OCI-LY3 (cell line): ENCODE data around the gene EVA1B.

Experiments used
- H2AFZ ChIP-seq: fragments of 200-600, 300-600 bp; shearing (Covaris generic); 2 replicates; pipeline ENCODE4 v1.6.0; 2014; ENCODE audit warnings: antibody characterized with exemption, low read depth, low read length
- H3K27ac ChIP-seq: fragments of 200-600, 300-600 bp; sonication (generic); 2 replicates; pipeline ENCODE4 v1.5.1; 2014; ENCODE audit warnings: mild to moderate bottlenecking, low read length, moderate library complexity, mixed read lengths
- H3K27me3 ChIP-seq: fragments of 200-600, 300-600 bp; sonication (generic); 2 replicates; pipeline ENCODE4 v1.6.1; 2014; ENCODE audit warnings: low read depth, low read length, mixed read lengths
- H3K36me3 ChIP-seq: fragments of 200-600, 300-600 bp; sonication (generic); replicated peaks from 2 replicates; pipeline ENCODE3; 2014; ENCODE audit warnings: low read depth, low read length, mixed read lengths
- H3K4me1 ChIP-seq: fragments of 300-600, 200-600 bp; sonication (generic); 2 replicates; pipeline ENCODE4 v1.6.1; 2014; ENCODE audit warnings: low read length, mixed read lengths
- H3K4me2 ChIP-seq: fragments of 200-600, 300-600 bp; sonication (generic); 2 replicates; pipeline ENCODE4 v1.6.1; 2014; ENCODE audit warnings: low read length, mixed read lengths
- H3K4me3 ChIP-seq: fragments of 300-600, 200-600 bp; sonication (generic); 2 replicates; pipeline ENCODE4 v1.5.1; 2014; ENCODE audit warnings: antibody characterized with exemption, mild to moderate bottlenecking, low read length, moderate library complexity
- H3K79me2 ChIP-seq: fragments of 300-600, 200-600 bp; shearing (Covaris generic); 2 replicates; pipeline ENCODE4 v1.6.1; 2014; ENCODE audit warnings: mild to moderate bottlenecking, low read length, mixed read lengths
- H3K9ac ChIP-seq: fragments of 300-600, 200-600 bp; shearing (Covaris generic); 2 replicates; pipeline ENCODE4 v1.6.0; 2014; ENCODE audit warnings: mild to moderate bottlenecking, low read length, moderate library complexity
- H3K9me3 ChIP-seq: fragments of 200-600, 300-600 bp; shearing (Covaris generic); 2 replicates; pipeline ENCODE4 v1.6.1; 2014; ENCODE audit warnings: low read length, mixed read lengths; ENCODE audit not compliant: insufficient read depth
- H4K20me1 ChIP-seq: fragments of 200-600, 300-600 bp; sonication (generic); 2 replicates; pipeline ENCODE4 v1.6.1; 2016; ENCODE audit warnings: low read length, mixed read lengths; ENCODE audit not compliant: insufficient read depth
- CTCF ChIP-seq: fragments of 200-600, 300-600 bp; sonication (generic); IDR thresholded peaks from 2 replicates; pipeline ENCODE4 v1.5.1; 2014; ENCODE audit warnings: antibody characterized with exemption, low read length, low read depth
- EZH2phosphoT487 ChIP-seq: fragments of 200-600 bp; shearing (Covaris generic); IDR thresholded peaks from 2 replicates; pipeline ENCODE4 v1.6.1; 2018; ENCODE audit warnings: antibody characterized with exemption, mixed run types, low read depth

Gene EVA1B

GRCh38 chr1:36279110-36279788 lies 44.2 kb downstream of the EVA1B start:
- Histone ChIP-seq H2AFZ (no peak overlapping the region), H3K36me3 (peaks cover 3% of the 10 kb centered on the region), H3K4me3 (no peak overlapping the region), H3K4me1 (no peaks in the 10 kb centered on the region), H3K27me3 (no peaks in the 10 kb centered on the region), H3K9me3 (no peaks in the 10 kb centered on the region), H3K27ac (no peak overlapping the region), H3K9ac (no peak overlapping the region), H3K4me2 (no peak overlapping the region), H4K20me1 (no peaks in the 10 kb centered on the region), H3K79me2 (peaks cover 26% of the 10 kb centered on the region)
- TF ChIP-seq EZH2phosphoT487, result no peak
- TF ChIP-seq CTCF, result no peak

GRCh38 chr1:36276688-36277087 lies 46.8 kb downstream of the EVA1B start:
- no peak for TF ChIP-seq EZH2phosphoT487
- TF ChIP-seq CTCF, result no peak
- Histone ChIP-seq H3K4me1 (no peaks in the 10 kb centered on the region), H4K20me1 (no peaks in the 10 kb centered on the region), H3K4me2 (no peak overlapping the region), H3K27ac (no peak overlapping the region), H3K9ac (no peak overlapping the region), H3K9me3 (no peaks in the 10 kb centered on the region), H3K27me3 (no peaks in the 10 kb centered on the region), H2AFZ (no peak overlapping the region), H3K79me2 (peaks cover 37% of the 10 kb centered on the region), H3K36me3 (peaks cover 11% of the 10 kb centered on the region), H3K4me3 (no peak overlapping the region)

GRCh38 chr1:36274201-36274600 lies 49.2 kb downstream of the EVA1B start:
- no peak overlapping the region for H3K27ac ChIP-seq
- H3K4me1 ChIP-seq, result no peaks in the 10 kb centered on the region
- no peak for TF ChIP-seq EZH2phosphoT487
- no peak for TF ChIP-seq CTCF
- H2AFZ ChIP-seq, result no peak overlapping the region
- H3K9ac ChIP-seq, result no peak overlapping the region
- no peaks in the 10 kb centered on the region for H4K20me1 ChIP-seq
- H3K36me3 ChIP-seq, result peaks cover 11% of the 10 kb centered on the region
- peaks cover 27% of the 10 kb centered on the region for H3K79me2 ChIP-seq
- H3K27me3 ChIP-seq, result no peaks in the 10 kb centered on the region
- no peaks in the 10 kb centered on the region for H3K9me3 ChIP-seq
- no peak overlapping the region for H3K4me2 ChIP-seq
- H3K4me3 ChIP-seq, result no peak overlapping the region

- peaks cover 33% of the 10 kb centered on the region for H3K79me2 ChIP-seq
- H3K9ac ChIP-seq, result no peak overlapping the region
- no peaks in the 10 kb centered on the region for H3K9me3 ChIP-seq
- H3K36me3 ChIP-seq, result peaks cover 11% of the 10 kb centered on the region
- H3K4me3 ChIP-seq, result no peak overlapping the region
- TF ChIP-seq CTCF, result no peak
- H3K27ac ChIP-seq, result no peak overlapping the region
- no peaks in the 10 kb centered on the region for H4K20me1 ChIP-seq
- H3K4me2 ChIP-seq, result no peak overlapping the region
- no peaks in the 10 kb centered on the region for H3K27me3 ChIP-seq
- H3K4me1 ChIP-seq, result no peaks in the 10 kb centered on the region
- no peak overlapping the region for H2AFZ ChIP-seq
These were observed 50.4 kb downstream of the EVA1B start for GRCh38 chr1:36273024-36273423.
